GM12878 (cell line): ENCODE data around the gene TULP4. TPM values are rescaled to one million over a fixed set of nuclear protein-coding genes. Genes with fewer than 3 reads are reported as not detected.
"Not testable (repeated sequence)": the region's sequence is repeated elsewhere in the genome, so short reads cannot be mapped to it uniquely, and the experiment has no call there.

Experiments
- ATAC-seq: fragments of 200-7000 bp; cut with Tn5 transposase; 3 replicates; pipeline ENCODE4 v1.9.1; 2020; ENCODE audit warnings: mild to moderate bottlenecking, moderate library complexity
- BruUV-seq: library from RNA; stranded (reverse); fragments of 400-500 nt; replicated peaks from 2 replicates; lab custom pipeline; 2021; lab: Mats Ljungman, UMichigan
- CTCF ChIA-PET: fragments of 300-600 bp; sonication (Branson Sonifier 250); formaldehyde crosslinking; extraction: SDS; loops from one replicate; lab custom pipeline; 2021; ENCODE audit warnings: inconsistent platforms; lab: Yijun Ruan, JAX
- POLR2A ChIA-PET: fragments of 350-600 bp; formaldehyde crosslinking; extraction: SDS; loops from one replicate; lab custom pipeline; 2021; ENCODE audit warnings: inconsistent platforms; lab: Charles Lee
- RAD21 ChIA-PET: fragments of 300-600 bp; sonication (Branson Sonifier 250); formaldehyde crosslinking; loops from one replicate; lab custom pipeline; 2023; ENCODE audit warnings: antibody characterized with exemption; ENCODE audit not compliant: unreplicated experiment; lab: Charles Lee
- SMC1A ChIA-PET: fragments of 300-600 bp; sonication (Branson Sonifier 250); formaldehyde crosslinking; loops from one replicate; lab custom pipeline; 2023; ENCODE audit not compliant: unreplicated experiment, uncharacterized antibody; lab: Charles Lee
- DNase-seq: peaks from one replicate; pipeline ENCODE4 v3.0.0-alpha.2; 2011; ENCODE audit warnings: low read depth, low spot score
- FAIRE-seq: peaks from 3 replicates; lab custom pipeline; 2011; peaks lifted over from hg19 to GRCh38; lab: Jason Lieb, UNC
- H2AFZ ChIP-seq: 2 replicates; pipeline ENCODE4 v1.6.0; 2011; ENCODE audit warnings: low read depth, low read length, control low read depth; ENCODE audit not compliant: control insufficient read depth
- H3K27ac ChIP-seq: 2 replicates; pipeline ENCODE4 v1.5.1; 2011; ENCODE audit warnings: control low read depth; ENCODE audit not compliant: control insufficient read depth, insufficient read depth
- H3K27me3 ChIP-seq, 2 experiments: replicated peaks in 1 of 2; 2 replicates each; pipeline versions ENCODE4 v1.6.0 to v1.6.1; 2011; ENCODE audit warnings: low read length in 1 of 2; ENCODE audit not compliant: control insufficient read depth in 2 of 2, insufficient read depth in 2 of 2
- H3K36me3 ChIP-seq, 2 experiments: 2 replicates each; pipeline ENCODE4 v1.5.1; 2011; ENCODE audit warnings: low read length in 1 of 2; ENCODE audit not compliant: control insufficient read depth in 2 of 2, insufficient read depth in 2 of 2
- H3K4me1 ChIP-seq: 2 replicates; pipeline ENCODE4 v1.6.1; 2011; ENCODE audit warnings: mild to moderate bottlenecking, low read length, moderate library complexity, mixed read lengths; ENCODE audit not compliant: control insufficient read depth, insufficient read depth
- H3K4me2 ChIP-seq: 2 replicates; pipeline ENCODE4 v1.6.0; 2011; ENCODE audit warnings: control low read depth; ENCODE audit not compliant: control insufficient read depth, insufficient read depth
- H3K4me3 ChIP-seq: fragments of 200-600 bp; sonication (generic); 2 replicates; pipeline ENCODE4 v1.5.1; 2016
- H3K79me2 ChIP-seq: 2 replicates; pipeline ENCODE4 v1.6.0; 2011; ENCODE audit warnings: low read length; ENCODE audit not compliant: control insufficient read depth, insufficient read depth
- H3K9ac ChIP-seq: 2 replicates; pipeline ENCODE4 v1.8.0; 2011; ENCODE audit warnings: low read length, control low read depth, mixed read lengths; ENCODE audit not compliant: control insufficient read depth, insufficient read depth
- H3K9me3 ChIP-seq: replicated peaks from 3 replicates; pipeline ENCODE4 v1.5.1; 2011; ENCODE audit warnings: mild to moderate bottlenecking, low read length; ENCODE audit not compliant: control insufficient read depth, insufficient read depth
- H4K20me1 ChIP-seq: 2 replicates; pipeline ENCODE4 v1.6.0; 2011; ENCODE audit not compliant: control insufficient read depth, insufficient read depth
- ASH2L ChIP-seq: fragments of 300-600, 200-600 bp; sonication (generic); IDR thresholded peaks from 2 replicates; pipeline ENCODE4 v1.6.1; 2017; ENCODE audit warnings: low read depth, mild to moderate bottlenecking, borderline replicate concordance
- GABPA ChIP-seq: IDR thresholded peaks from 2 replicates; pipeline ENCODE4 v1.6.1; 2014; ENCODE audit warnings: antibody characterized with exemption, low read depth, mild to moderate bottlenecking, inconsistent platforms
- MEF2B ChIP-seq: fragments of 450-650 bp; IDR thresholded peaks from 2 replicates; pipeline ENCODE4 v1.6.1; 2018; ENCODE audit warnings: mild to moderate bottlenecking, moderate library complexity; ENCODE audit not compliant: partially characterized antibody, poor library complexity, severe bottlenecking
- NR2F1 ChIP-seq: fragments of 450-650 bp; conservative IDR thresholded peaks from 2 replicates; pipeline ENCODE4 v1.6.1; 2017; ENCODE audit warnings: mild to moderate bottlenecking
- WGBS: methylation state at CpG from one replicate; pipeline ENCODE4 v1.1.6; 2016; ENCODE audit warnings: low lambda C conversion rate; ENCODE audit not compliant: insufficient replicate concordance, insufficient coverage; ENCODE audit errors: missing lambda C conversion rate; 5-methylcytosine and 5-hydroxymethylcytosine counted together
- in situ Hi-C: fragments of 300-500 bp; cut with MboI; formaldehyde crosslinking; loops from 9 replicates; pipeline ENCODE4 v1.14.3; 2018; ENCODE audit warnings: mixed read lengths
- intact Hi-C: fragments of 100-400 bp; cut with micrococcal nuclease; formaldehyde crosslinking; loops from one replicate; pipeline ENCODE4 v1.14.2; 2022; ENCODE audit not compliant: unreplicated experiment
- polyA plus RNA-seq, 11 experiments: library from polyadenylated mRNA; depleted of rRNA in 4 of 11; unstranded in 6 of 11; stranded (reverse) in 5 of 11; fragments of >200 nt; fragmentation: Nextera tagmentation in 4 of 11; fragmentation: Illumina TruSeq in 1 of 11; extraction: Ambion mirVana in 4 of 11; extraction: Trizol in 1 of 11; gene quantifications; 1 replicate in 1 of 11; 2 replicates in 10 of 11; pipeline versions ENCODE4 v1.2.1 to v1.2.3, GENCODE V29; 2011 to 2016; ENCODE audit warnings: inconsistent platforms in 2 of 11, missing spikeins in 2 of 11, low read depth in 1 of 11
- total RNA-seq, 4 experiments: library from RNA; depleted of rRNA in 3 of 4; stranded (reverse); fragments of >200 nt in 3 of 4; fragmentation: Illumina TruSeq in 1 of 4; extraction: Trizol in 1 of 4; gene quantifications; 2 replicates each; pipeline versions ENCODE4 v1.2.1 to v1.2.3, GENCODE V29; 2013 to 2021
- TF ChIP-seq, protein P1 (sequence below): fragments of 450-650 bp; IDR thresholded peaks from 2 replicates; pipeline ENCODE4 v1.6.1; 2017; ENCODE audit warnings: borderline replicate concordance

TULP4 gene
- total and polyA plus RNA-seq, 10 of the 15 experiments (the other 5 are each of a cell fraction or from before 2014, with no cell fraction given): 0.73 to 31.8 (median 14.0) TPM

DNA sequence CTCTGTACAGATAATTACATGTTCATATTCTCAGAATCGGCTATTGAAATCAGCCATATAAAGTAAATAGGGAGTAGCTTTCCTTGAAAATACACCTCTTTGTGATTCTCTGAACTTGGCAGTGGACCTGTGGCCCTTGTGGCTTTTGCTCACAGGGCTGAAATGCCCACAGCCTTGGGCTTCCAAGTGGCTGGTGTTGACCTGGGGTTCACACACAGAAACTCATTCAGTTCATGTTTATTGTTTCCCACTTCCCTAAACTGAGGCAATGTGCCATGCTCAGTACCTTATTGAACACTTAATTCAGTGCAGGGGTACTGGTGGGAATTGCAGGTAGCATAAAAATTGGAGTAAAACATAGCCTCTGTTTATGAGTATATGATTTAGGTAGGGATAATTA, 19.1 kb upstream of the TULP4 start (continued):
- TF ChIP-seq, protein P1, sequence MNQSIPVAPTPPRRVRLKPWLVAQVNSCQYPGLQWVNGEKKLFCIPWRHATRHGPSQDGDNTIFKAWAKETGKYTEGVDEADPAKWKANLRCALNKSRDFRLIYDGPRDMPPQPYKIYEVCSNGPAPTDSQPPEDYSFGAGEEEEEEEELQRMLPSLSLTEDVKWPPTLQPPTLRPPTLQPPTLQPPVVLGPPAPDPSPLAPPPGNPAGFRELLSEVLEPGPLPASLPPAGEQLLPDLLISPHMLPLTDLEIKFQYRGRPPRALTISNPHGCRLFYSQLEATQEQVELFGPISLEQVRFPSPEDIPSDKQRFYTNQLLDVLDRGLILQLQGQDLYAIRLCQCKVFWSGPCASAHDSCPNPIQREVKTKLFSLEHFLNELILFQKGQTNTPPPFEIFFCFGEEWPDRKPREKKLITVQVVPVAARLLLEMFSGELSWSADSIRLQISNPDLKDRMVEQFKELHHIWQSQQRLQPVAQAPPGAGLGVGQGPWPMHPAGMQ: no peak
- TF ChIP-seq ASH2L: no peak
- TF ChIP-seq MEF2B: no peak
- no peak for TF ChIP-seq GABPA
- peak; percentile 64 for TF ChIP-seq NR2F1

DNA sequence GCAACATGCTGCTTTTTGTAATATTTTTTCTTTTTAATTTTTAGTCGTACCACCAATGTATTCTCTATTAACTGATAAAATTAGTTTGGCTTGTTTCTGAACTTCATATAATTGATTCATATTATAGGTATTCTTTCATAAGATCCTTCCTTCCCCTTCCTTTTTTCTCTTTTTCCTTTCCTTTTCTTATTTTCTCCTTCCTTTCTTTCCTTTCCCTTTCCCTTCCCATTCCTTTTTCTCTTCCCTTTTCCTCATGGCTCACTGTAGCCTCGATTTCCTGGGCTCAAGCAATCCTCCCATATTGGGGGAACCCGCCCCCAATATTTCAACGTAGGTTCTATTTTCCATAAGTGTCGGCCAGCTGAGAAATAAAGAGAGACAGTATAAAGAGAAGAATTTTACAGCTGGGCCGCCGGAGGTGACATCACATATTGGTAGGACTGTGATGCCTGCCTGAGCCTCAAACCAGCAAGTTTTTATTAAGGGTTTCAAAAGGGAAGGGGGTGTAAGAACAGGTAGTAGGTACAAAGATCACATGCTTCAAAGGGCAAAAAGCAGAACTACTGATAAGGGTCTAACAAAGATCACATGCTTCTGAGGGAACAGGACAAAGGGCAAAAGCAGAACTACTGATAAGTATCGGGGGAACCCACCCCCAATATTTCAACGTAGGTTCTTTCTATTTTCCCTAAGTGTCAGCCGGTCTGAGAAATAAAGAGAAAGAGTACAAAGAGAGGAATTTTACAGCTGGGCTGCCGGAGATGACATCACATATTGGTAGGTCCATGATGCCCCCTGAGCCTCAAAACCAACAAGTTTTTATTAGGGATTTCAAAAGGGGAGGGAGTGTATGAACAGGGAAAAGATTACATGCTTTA, 16.1 kb upstream of the TULP4 start:
- POLR2A ChIA-PET, FAIRE-seq: not testable (repeated sequence)

DNA sequence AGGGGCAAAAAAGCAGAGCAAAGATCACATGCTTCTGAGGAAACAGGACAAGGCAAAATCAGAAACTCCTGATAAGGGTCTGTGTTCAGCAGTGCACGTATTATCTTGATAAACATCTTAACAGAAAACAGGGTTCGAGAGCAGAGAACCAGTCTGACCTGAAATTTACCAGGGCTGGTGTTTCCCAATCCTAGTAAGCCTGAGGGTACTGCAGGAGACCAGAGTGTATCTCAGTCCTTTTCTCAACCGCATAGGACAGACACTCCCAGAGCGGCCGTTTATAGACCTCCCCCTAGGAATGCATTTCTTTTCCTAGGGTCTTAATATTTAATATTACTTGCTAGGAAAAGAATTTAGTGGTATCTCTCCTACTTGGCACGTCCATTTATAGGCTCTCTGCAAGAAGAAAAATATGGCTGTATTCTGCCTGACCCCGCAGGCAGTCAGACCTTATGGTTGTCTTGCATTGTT, 15.4 kb upstream of the TULP4 start:
- in situ Hi-C loops, H3K36me3 ChIP-seq, POLR2A ChIA-PET, BruUV-seq, H4K20me1 ChIP-seq, DNase-seq, H3K4me3 ChIP-seq, CTCF ChIA-PET, SMC1A ChIA-PET, H3K27ac ChIP-seq, H3K4me2 ChIP-seq, ATAC-seq, H3K79me2 ChIP-seq, RAD21 ChIA-PET, H2AFZ ChIP-seq, H3K27me3 ChIP-seq, H3K9ac ChIP-seq, intact Hi-C loops, FAIRE-seq: not testable (repeated sequence)
- WGBS: 96% methylated on average over 7 of the region's 7 CpGs
- H3K9me3 ChIP-seq: peaks cover 11% of the 10 kb centered on the region
- H3K4me1 ChIP-seq: peaks cover 13% of the 10 kb centered on the region

More for the DNA sequence above, 16.1 kb upstream of the TULP4 start:
- H3K4me1 ChIP-seq: peaks cover 18% of the 10 kb centered on the region
- H3K27me3 ChIP-seq, H3K4me3 ChIP-seq, DNase-seq, H3K79me2 ChIP-seq, H3K4me2 ChIP-seq, CTCF ChIA-PET, in situ Hi-C loops, H4K20me1 ChIP-seq, RAD21 ChIA-PET, intact Hi-C loops, BruUV-seq, H3K36me3 ChIP-seq, ATAC-seq, H2AFZ ChIP-seq, H3K27ac ChIP-seq, H3K9ac ChIP-seq: not testable (repeated sequence)
- peaks cover 11% of the 10 kb centered on the region for H3K9me3 ChIP-seq
- SMC1A ChIA-PET: interaction anchor here (1.2 kb wide), 1 partner anchor 223 kb away, joined by 3 read pairs; no protein-coding TSS in a partner anchor
- 88% methylated on average over 11 of the region's 11 CpGs for WGBS

DNA sequence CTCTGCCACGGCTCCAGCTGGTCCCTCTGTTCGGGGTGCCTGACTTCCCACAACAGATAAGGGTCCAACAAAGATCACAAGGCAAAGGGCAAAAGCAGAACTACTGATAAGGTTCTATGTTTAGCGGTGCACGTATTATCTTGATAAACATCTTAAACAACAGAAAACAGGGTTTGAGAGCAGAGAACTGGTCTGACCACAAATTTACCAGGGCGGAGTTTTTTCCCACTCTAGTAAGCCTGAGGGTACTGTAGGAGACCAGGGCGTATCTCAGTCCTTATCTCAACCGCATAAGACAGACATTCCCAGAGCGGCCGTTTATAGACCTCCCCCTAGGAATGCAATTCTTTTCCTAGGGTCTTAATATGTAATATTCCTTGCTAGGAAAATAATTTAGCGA, 14.6 kb upstream of the TULP4 start:
- H3K27ac ChIP-seq, ATAC-seq, H3K79me2 ChIP-seq, DNase-seq, CTCF ChIA-PET, BruUV-seq, H2AFZ ChIP-seq, RAD21 ChIA-PET, intact Hi-C loops, H3K4me2 ChIP-seq, H3K27me3 ChIP-seq, SMC1A ChIA-PET, H3K4me3 ChIP-seq, H3K36me3 ChIP-seq, H3K4me1 ChIP-seq, in situ Hi-C loops, POLR2A ChIA-PET, H4K20me1 ChIP-seq, H3K9ac ChIP-seq, FAIRE-seq: not testable (repeated sequence)
- over 99% methylated on average over 9 of the region's 10 CpGs for WGBS
- peaks cover 11% of the 10 kb centered on the region for H3K9me3 ChIP-seq
